Smooth muscle cell (in vitro differentiated cells): ENCODE results near the gene ZSCAN2. TPM values are rescaled to one million over a fixed set of nuclear protein-coding genes. Genes with fewer than 3 reads are reported as not detected.

Source experiments
- DNase-seq: peaks from one replicate; lab custom pipeline; 2025; ENCODE audit not compliant: unreplicated experiment; lab: John Stamatoyannopoulos, UW
- H2AFZ ChIP-seq: fragments of 200-600 bp; sonication (generic); 2 replicates; pipeline ENCODE4 v1.6.0; 2016; ENCODE audit warnings: antibody characterized with exemption, low read depth, mild to moderate bottlenecking
- H3F3A ChIP-seq: fragments of 200-600 bp; sonication (generic); 2 replicates; pipeline ENCODE4 v1.6.0; 2017; ENCODE audit warnings: antibody characterized with exemption, low read depth
- H3K27ac ChIP-seq: fragments of 200-600 bp; sonication (generic); 2 replicates; pipeline ENCODE4 v1.5.1; 2016; ENCODE audit warnings: low read depth, mild to moderate bottlenecking
- H3K27me3 ChIP-seq: fragments of 200-600 bp; sonication (generic); 2 replicates; pipeline ENCODE4 v1.6.1; 2016; ENCODE audit warnings: low read depth, mild to moderate bottlenecking
- H3K36me3 ChIP-seq: fragments of 200-600 bp; sonication (generic); 2 replicates; pipeline ENCODE4 v1.5.1; 2016; ENCODE audit warnings: low read depth
- H3K4me1 ChIP-seq: fragments of 200-600 bp; sonication (generic); 2 replicates; pipeline ENCODE4 v1.5.1; 2016; ENCODE audit warnings: low read depth
- H3K4me2 ChIP-seq: fragments of 200-600 bp; sonication (generic); 2 replicates; pipeline ENCODE4 v1.6.0; 2016; ENCODE audit warnings: mild to moderate bottlenecking
- H3K4me3 ChIP-seq: fragments of 200-600 bp; sonication (generic); 2 replicates; pipeline ENCODE4 v1.5.1; 2016; ENCODE audit warnings: mild to moderate bottlenecking
- H3K79me2 ChIP-seq: fragments of 200-600 bp; sonication (generic); 2 replicates; pipeline ENCODE4 v1.6.0; 2016; ENCODE audit warnings: low read depth, mild to moderate bottlenecking
- H3K9ac ChIP-seq: fragments of 200-600 bp; sonication (generic); 2 replicates; pipeline ENCODE4 v1.6.0; 2016; ENCODE audit warnings: low read depth
- H3K9me3 ChIP-seq: fragments of 200-600 bp; sonication (generic); replicated peaks from 2 replicates; pipeline ENCODE4 v1.5.1; 2016; ENCODE audit warnings: low read depth
- H4K20me1 ChIP-seq: fragments of 200-600 bp; sonication (generic); 2 replicates; pipeline ENCODE4 v1.6.0; 2016; ENCODE audit warnings: low read depth
- WGBS: methylation state at CpG from one replicate; pipeline ENCODE4 v1.1.7; 2016; ENCODE audit warnings: low lambda C conversion rate; 5-methylcytosine and 5-hydroxymethylcytosine counted together
- polyA plus RNA-seq: library from polyadenylated mRNA; unstranded; fragments of >200 nt; fragmentation: Nextera tagmentation; extraction: Ambion mirVana; gene quantifications from 2 replicates; pipeline ENCODE4 v1.2.1, GENCODE V29; 2016
- total RNA-seq: library from RNA; depleted of rRNA; stranded (reverse); fragments of >200 nt; gene quantifications from 2 replicates; pipeline ENCODE4 v1.2.3, GENCODE V29; 2014
- TF ChIP-seq, protein P1 (sequence below): fragments of 200-600 bp; sonication (generic); IDR thresholded peaks from 2 replicates; pipeline ENCODE4 v1.5.1; 2017; ENCODE audit warnings: borderline replicate concordance, mild to moderate bottlenecking, antibody characterized with exemption; ENCODE audit not compliant: insufficient read depth, poor library complexity, severe bottlenecking

The ZSCAN2 gene
- total and polyA plus RNA-seq, 2 experiments from 2014 or later = 6.9 to 15.4 TPM

DNA sequence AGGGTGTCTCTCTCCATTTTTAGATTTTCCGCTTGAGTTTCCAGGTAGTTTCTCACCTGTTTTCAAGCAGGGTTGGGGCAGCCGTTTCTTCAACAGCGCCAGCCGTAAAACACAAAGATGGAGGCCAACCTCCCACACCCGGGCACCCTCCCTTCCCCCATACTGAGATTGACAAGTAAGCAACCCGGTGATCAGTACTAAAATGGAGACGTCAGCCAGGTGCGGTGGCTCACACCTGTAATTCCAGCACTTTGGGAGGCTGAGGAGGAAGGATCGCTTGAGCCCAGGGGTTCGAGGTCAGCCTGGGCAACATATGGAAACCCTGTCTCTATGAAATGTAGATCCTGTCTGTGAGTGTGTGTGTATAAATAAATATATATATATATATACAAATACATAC lies 903 bp upstream of the ZSCAN2 start:
- TF ChIP-seq, protein P1, sequence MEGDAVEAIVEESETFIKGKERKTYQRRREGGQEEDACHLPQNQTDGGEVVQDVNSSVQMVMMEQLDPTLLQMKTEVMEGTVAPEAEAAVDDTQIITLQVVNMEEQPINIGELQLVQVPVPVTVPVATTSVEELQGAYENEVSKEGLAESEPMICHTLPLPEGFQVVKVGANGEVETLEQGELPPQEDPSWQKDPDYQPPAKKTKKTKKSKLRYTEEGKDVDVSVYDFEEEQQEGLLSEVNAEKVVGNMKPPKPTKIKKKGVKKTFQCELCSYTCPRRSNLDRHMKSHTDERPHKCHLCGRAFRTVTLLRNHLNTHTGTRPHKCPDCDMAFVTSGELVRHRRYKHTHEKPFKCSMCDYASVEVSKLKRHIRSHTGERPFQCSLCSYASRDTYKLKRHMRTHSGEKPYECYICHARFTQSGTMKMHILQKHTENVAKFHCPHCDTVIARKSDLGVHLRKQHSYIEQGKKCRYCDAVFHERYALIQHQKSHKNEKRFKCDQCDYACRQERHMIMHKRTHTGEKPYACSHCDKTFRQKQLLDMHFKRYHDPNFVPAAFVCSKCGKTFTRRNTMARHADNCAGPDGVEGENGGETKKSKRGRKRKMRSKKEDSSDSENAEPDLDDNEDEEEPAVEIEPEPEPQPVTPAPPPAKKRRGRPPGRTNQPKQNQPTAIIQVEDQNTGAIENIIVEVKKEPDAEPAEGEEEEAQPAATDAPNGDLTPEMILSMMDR = no peak
- Histone ChIP-seq H3K4me1 (peaks cover 10% of the 10 kb centered on the region), H3K9me3 (no peaks in the 10 kb centered on the region), H3K4me2 (peak overlapping the region; percentile 94), H3K36me3 (no peaks in the 10 kb centered on the region), H3K27ac (no peak overlapping the region), H3K4me3 (peak overlapping the region; percentile 67), H3K79me2 (peaks cover 6% of the 10 kb centered on the region), H3K27me3 (no peaks in the 10 kb centered on the region), H4K20me1 (peaks cover 28% of the 10 kb centered on the region), H3F3A (no peaks in the 10 kb centered on the region), H3K9ac (no peak overlapping the region), H2AFZ (no peak overlapping the region)
- 91% methylated on average over 10 of the region's 10 CpGs for WGBS
- DNase-seq = no peak

DNA sequence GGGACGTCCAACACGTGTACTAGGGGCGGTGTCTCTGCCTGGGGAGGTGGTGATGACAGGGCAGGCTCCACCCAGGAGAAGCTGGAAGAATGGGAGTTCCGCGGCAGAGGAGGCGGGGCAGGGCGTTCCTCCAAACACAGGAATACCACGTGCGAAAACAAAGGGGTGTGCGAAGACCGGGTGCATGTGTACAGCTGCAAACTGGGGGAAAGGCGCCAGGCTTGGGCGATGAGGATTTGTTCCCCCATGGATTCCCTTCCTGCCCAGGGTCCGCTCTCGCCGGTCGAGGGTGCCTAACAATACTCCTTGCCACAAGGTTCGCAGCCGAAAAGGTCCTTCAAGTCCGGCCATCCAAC lies 500 bp upstream of the ZSCAN2 start:
- Histone ChIP-seq H2AFZ (peak overlapping the region; percentile 92), H3K4me3 (peak overlapping the region; percentile 67), H3K36me3 (no peaks in the 10 kb centered on the region), H3K9ac (no peak overlapping the region), H3K4me1 (peaks cover 10% of the 10 kb centered on the region), H3K9me3 (no peaks in the 10 kb centered on the region), H3K27me3 (no peaks in the 10 kb centered on the region), H3K4me2 (peak overlapping the region; percentile 94), H3K79me2 (peaks cover 6% of the 10 kb centered on the region), H3K27ac (no peak overlapping the region), H4K20me1 (peaks cover 32% of the 10 kb centered on the region), H3F3A (no peaks in the 10 kb centered on the region)
- TF ChIP-seq, protein P1 = no peak
- peak; percentile 45 for DNase-seq
- WGBS = 10% methylated on average over 20 of the region's 20 CpGs

DNA sequence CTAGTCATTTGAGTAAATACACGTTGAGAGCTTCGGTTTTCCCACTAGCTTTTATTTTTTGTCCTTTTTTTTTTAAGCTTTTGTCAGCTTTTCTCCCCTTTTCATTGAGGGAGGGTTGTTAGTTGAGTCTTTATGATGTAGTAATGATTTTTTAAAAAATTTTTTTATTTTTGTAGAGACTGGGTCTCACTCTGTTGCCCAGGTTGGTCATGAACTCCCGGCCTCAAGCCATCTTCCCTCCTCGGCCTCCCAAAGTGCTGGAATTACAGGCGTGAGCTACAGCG lies 688 bp downstream of the ZSCAN2 start:
- Histone ChIP-seq H3K4me3 (peak overlapping the region; percentile 67), H3K9me3 (no peaks in the 10 kb centered on the region), H3K27ac (peak overlapping the region; percentile 46), H3K36me3 (no peaks in the 10 kb centered on the region), H3K4me2 (peak overlapping the region; percentile 94), H3K27me3 (no peaks in the 10 kb centered on the region), H2AFZ (peak overlapping the region; percentile 92), H4K20me1 (peaks cover 44% of the 10 kb centered on the region), H3K9ac (peak overlapping the region; percentile 95), H3F3A (no peaks in the 10 kb centered on the region), H3K4me1 (peaks cover 10% of the 10 kb centered on the region), H3K79me2 (peaks cover 6% of the 10 kb centered on the region)
- 16% methylated on average over 6 of the region's 6 CpGs for WGBS
- TF ChIP-seq, protein P1 = no peak
- no peak for DNase-seq

DNA sequence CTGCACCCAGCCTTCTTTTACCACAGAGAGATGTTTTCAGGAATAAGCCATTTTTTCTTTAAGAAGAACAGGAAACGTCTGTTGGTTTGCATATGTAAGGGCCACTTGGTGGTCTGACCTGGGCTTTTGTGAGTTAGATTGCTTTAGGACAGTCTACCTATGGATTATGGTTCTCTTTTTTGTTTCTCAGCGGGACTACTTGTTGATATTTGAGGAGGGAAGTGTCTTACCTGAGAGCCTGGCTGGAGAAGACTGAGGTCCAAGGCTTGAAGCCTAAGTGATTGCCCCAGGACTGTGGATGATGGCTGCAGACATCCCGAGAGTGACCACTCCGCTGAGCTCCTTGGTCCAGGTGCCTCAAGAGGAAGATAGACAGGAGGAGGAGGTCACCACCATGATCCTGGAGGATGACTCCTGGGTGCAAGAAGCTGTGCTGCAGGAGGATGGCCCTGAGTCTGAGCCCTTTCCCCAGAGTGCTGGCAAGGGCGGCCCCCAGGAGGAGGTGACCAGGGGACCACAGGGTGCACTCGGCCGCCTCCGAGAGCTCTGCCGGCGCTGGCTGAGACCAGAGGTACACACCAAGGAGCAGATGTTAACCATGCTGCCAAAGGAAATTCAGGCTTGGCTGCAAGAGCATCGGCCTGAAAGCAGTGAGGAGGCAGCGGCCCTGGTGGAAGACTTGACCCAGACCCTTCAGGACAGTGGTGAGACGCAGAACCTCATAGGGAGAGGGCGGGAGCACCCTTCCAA lies 3.0 kb downstream of the ZSCAN2 start:
- 92% methylated on average over 14 of the region's 14 CpGs for WGBS
- no peaks in the 10 kb centered on the region for H3K36me3 ChIP-seq
- peaks cover 66% of the 10 kb centered on the region for H4K20me1 ChIP-seq
- no peak overlapping the region for H3K4me3 ChIP-seq
- peaks cover 16% of the 10 kb centered on the region for H3K79me2 ChIP-seq
- TF ChIP-seq, protein P1 = no peak
- H3K27me3 ChIP-seq = no peaks in the 10 kb centered on the region
- H2AFZ ChIP-seq = no peak overlapping the region
- peaks cover 6% of the 10 kb centered on the region for H3K4me1 ChIP-seq
- H3K4me2 ChIP-seq = no peak overlapping the region
- H3K27ac ChIP-seq = peak overlapping the region; percentile 71
- H3K9ac ChIP-seq = no peak overlapping the region
- H3F3A ChIP-seq = no peaks in the 10 kb centered on the region
- no peak for DNase-seq
- H3K9me3 ChIP-seq = no peaks in the 10 kb centered on the region
